ACHN (cell line): ENCODE results near the gene C11orf68.
A peak's percentile ranks its signal among the peaks of the same experiment; 100 is the strongest.

Experiments
- DNase-seq: peaks from one replicate; pipeline ENCODE4 v3.0.0-alpha.2; 2015
- in situ Hi-C: cut with HindIII; loops from 2 replicates; pipeline ENCODE4 v1.10.0; 2017; ENCODE audit warnings: low sequenced_read_pairs, low pct_ligation_motif_present, low pct_unique_long_range_greater_than_20kb

The C11orf68 gene

DNA sequence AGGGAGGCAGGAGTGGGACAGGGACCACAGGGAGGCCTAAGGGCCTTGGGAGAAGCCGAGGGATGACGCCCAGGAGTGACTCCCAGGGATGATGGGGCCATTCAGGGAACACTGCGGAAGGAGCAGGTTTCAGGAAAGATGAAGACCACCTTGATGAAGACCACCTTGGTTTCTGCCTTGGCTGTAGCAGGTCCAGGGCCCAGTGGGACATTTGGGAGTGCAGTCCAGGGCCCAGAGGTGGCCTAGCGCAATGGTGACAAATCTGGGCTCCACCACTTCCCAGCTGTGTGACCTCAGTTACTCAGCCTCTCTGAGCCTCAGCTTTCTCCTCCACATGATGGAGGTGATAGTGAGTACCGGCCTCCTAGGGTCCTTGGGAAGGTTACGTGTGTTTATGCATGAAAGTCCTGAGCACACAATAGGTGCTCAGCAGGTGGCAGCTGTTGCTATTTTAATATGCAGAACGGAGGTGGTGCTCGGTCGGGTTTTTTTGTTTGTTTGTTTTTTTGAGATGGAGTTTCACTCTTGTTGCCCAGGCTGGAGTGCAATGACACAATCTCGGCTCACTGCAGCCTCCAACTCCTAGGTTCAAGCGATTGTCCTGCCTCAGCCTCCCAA lies 27.2 kb upstream of the C11orf68 start:
- in situ Hi-C loops, result no loop called here
- no peak for DNase-seq

DNA sequence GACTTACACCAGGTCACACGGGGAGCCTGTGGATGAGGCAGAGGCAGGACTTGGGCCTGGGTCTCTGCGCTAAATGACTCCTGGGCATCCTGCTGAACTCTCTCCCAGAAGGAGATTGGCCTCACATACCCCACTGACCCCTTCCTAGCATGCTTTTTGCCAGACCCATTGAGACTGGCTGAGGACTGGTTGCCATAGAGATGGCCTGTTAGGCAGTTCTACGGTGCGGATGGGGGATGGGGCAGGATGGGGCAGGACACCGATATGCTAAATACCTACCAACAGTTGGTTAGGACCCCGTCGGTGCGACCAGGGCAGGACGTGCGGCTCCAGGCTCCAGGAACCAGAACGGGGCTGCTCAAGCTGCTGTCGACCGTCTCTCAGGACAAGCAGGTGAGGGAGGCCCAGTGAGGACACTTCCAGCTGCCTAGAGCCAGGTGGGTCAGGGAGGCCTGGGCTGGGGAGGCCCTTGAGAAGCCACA lies 26.6 kb upstream of the C11orf68 start, which contains the start of gene TSGA10IP:
Gene TSGA10IP (plus strand): TSS at position 51 of the 482 bp plus-strand sequence. CDS start 196 bp downstream, at position 247.
- in situ Hi-C loops, result no loop called here
- DNase-seq, result no peak

DNA sequence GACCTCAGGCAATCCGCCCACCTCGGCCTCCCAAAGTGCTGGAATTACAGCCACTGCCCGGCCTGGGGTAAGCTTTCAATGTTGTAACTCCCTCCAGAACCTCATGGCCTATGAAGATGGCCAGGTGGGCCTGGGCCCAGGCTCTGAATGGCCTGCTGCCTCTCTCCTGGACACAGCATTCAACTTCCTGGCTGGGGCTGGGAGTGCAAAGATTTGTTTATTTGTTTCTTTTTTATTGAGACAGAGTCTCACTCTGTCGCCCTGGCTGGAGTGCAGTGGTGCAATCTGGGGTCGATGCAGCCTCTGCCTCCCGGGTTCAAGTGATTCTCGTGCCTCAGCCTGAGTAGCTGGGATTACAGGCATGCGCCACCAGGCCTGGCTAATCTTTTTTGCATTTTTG lies 25.9 kb upstream of the C11orf68 start:
- in situ Hi-C loops, result no loop called here
- no peak for DNase-seq

DNA sequence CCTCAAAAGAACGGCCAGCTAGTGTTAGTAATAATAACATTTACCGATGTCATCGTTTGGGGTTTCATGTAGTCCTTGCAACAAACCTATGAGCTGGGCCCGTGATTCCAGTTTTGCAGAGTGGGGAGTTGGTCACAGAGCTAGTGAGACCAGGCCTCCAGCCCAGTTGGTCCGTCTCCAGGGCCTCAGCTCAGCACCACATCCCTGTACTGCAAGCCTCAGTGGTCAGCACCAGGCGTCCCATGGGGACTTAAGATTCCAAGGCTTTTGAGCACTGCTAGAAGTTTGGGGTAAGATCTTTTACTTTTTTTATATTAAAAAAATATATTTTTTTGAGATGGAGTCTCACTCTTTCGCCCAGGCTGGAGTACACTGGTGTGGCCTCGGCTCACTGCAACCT lies 25.3 kb upstream of the C11orf68 start:
- in situ Hi-C loops, result no loop called here
- no peak for DNase-seq

DNA sequence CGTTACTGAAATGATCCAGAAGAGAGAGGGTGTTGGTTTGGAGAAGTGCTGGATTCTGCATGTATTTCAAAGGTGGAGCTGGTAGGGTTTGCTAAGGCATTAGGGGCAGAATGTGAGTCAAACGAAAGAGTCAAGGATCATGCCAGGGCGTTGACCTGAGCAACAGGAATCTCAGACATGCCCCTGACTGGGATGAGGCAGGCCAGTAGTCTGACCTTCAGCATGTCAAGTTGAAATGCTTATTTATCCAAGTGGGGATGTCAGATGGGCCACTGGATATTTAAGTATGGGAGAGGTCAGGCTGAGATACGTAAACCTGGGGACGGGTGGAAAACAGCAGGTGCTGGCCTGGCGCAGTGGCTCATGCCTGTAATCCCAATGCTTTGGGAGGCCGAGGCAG lies 23.7 kb upstream of the C11orf68 start:
- in situ Hi-C loops, result no loop called here
- DNase-seq, result no peak

DNA sequence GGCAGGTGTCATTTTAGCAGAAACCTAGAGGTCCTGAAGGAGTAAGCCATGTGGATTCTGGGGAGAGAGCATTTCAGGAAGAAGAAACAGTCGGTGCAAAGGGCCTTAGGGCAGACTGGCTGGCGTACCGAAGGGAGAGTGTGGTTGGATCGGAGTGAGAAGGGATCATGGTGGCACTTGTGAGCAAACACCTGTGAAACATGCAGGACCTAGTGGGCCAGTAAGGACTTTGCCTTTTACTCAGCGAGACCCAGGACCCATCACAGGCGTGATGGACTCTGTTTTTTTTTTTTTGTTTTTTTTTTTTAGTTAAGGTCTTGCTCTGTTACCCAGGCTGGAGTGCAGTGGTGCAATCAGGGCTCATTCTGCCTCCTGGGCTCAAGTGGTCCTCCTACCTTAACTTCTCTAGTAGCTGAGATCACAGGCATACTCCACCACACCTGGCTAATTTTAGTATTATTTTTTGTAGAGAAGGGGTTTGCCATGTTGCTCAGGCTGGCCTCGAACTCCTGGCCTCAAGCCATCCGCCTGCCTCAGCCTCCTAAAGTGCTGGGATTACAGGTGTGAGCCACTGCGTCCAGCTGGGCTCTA lies 23.0 kb upstream of the C11orf68 start:
- in situ Hi-C loops, result no loop called here
- no peak for DNase-seq

DNA sequence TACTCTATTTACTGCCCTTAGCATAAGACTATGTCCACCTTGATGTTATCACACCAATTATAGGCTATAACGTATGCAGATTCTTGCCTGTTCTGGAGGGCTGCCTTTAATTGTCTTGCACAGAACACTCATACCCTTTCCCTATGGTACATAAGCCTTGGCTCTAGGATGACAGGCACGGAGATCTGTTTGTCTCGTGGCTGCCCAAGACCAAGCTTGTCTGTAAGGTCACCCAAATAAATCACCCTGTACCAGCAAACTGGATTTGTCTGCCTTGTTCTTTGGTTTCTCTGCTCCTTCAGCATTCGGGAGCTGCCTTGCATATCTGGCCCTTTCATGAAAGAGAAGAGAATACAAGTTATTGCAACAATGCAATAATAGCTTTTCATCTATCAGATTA lies 18.9 kb upstream of the C11orf68 start:
- in situ Hi-C loops, result no loop called here
- DNase-seq, result no peak

DNA sequence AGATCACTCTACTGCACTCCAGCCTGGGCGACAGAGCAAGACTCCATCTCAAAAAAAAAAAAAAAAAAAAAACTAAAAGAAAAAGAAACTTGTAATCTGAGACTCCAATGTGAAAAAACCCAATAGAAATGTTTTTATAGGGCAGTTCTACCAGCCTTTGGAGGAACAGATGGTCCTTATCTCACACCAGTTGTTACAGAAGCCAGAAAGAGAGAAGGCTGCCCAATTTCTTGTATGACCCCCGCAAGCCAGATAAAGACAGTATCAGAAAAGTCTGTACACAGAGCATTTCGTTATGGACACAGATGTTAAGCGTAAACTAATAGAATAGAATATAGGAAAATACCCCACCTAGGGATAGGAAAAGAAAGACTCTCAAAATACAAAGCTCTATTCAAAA lies 15.2 kb upstream of the C11orf68 start:
- in situ Hi-C loops, result no loop called here
- no peak for DNase-seq

DNA sequence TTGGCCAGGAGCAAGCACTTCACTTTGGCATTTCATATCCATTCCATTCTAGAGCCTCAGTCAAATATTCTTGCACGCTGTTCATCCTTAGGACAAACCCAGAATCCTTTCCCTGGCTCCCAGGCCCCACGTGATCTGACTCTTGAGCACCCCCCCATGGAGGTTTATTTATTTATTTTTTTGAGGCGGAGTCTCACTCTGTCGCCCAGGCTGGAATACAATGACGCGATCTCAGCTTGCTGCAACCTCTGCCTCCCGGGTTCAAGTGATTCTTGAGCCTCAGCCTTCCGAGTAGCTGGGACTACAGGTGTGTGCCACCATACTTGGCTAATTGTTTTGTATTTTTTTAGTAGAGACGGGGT lies 13.7 kb upstream of the C11orf68 start:
- DNase-seq, result no peak
- in situ Hi-C loops, result no loop called here

DNA sequence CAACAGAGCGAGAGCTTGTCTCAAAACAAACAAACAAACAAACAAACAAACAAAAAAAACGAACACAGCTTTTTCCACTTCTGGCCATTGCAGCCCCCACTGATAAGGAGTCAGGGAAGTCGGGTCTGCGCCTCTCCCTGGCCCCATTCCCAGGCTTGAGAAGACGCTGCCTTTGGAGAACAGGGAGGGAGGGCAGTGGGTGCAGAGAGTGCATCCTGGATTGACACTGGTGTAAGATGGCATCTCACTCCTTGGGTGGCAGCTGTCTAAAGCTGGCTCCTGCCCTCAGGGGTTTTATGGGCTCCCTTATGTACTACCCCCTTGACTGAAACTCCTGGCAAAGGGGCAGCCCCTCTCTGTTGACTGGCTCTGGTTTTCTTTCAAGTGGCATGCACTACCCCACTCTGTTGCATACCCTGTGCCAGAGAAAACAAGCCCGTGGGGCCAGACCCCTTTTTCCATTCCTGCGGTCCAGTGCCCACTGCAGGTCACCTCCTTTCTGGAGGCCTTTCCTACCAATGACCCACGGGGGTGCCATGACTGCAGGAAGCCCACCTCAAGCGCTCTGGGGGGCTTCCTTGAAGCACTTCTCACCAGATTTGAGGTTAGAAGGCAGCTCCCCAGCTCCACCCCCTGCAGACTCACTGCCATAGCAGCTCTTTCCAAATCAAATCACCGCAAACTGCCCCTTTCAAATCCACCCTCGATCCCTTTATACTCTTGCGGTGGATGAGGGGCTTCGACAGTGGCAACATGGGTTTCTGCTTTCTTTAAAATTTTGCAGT lies 13.1 kb upstream of the C11orf68 start:
- DNase-seq, result no peak
- in situ Hi-C loops, result no loop called here

DNA sequence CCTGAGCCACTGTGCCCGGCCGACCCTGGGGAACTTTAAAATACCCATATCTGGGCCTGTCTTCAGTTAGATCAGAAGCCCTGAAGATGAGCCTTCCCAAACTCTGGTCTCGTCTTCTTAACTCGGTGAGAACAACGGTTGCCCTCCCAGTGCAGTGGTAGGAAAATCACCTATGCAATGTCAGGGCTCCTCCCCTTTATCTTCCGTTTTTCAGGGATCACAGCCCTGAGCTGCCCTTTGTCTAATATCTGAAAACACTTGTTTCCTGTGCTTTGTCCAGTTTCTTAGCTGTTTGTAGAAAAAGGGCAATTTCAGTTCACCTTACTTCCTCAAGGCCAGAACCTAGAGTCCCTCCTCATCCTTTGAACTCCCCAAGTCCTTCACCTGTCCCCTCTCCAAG lies 9.8 kb upstream of the C11orf68 start:
- in situ Hi-C loops, result no loop called here
- no peak for DNase-seq

DNA sequence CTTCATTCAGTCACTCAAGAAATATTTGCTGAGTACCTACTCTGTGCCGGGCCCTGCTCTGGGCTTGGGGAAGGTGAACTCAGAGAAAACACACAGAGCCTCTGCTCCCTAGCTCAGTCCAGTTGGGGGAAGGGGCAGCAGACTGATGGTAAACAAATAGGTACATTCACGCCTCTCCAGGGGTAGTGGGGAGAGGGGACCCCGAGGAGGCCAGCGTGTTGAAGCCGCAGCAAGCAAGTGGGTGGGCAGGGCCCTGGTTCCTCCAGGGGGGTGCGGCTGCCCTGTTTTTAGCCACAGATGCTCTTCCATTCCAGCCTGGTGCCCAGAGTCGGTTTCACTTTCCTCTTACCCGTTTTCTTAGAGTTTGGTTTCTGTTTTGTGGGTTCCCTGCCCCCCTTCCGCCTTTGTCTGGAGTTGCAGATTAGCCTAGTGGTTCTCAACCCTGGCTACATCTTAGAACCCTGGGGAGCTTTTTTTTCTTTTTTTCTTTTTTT lies 9.1 kb upstream of the C11orf68 start:
- no peak for DNase-seq
- in situ Hi-C loops, result no loop called here

DNA sequence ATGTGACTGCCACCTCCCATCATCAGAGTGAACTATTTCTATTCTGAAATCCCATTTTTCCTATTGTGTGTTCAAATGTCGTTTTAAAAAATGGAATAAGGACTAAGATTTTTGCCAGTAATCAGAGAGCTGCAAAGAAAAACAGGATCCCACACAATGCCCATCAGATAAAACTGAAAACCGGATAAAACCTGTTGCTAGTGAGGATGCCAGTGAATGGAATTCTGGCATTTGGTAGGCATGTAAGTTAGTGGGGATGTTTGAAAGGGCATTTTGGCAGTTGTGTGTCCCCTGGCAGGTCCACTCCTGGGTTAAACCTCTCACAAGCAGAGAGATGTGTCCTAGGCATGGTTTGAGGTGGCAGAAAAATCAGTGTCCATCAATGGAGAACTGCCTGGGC lies 6.5 kb upstream of the C11orf68 start:
- DNase-seq, result no peak
- in situ Hi-C loops, result no loop called here

DNA sequence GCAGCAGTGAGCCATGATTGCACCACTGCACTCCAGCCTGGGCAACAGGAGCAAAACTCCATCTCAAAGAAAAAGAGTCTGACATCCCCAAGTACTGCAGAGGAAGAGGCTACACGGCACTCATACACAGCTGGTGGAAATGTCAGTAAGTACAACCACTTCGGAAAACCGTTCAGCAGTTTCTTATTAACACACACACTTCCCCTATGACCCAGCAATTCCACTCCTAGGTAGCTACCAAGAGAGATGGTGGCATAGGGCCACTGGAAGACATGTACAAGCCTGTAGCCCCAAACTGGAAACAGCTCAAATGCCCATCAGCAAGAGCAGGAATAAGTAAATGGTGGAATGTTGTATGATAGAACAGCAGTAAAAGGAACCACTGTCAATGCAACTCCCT lies 3.7 kb upstream of the C11orf68 start:
- in situ Hi-C loops, result no loop called here
- no peak for DNase-seq

DNA sequence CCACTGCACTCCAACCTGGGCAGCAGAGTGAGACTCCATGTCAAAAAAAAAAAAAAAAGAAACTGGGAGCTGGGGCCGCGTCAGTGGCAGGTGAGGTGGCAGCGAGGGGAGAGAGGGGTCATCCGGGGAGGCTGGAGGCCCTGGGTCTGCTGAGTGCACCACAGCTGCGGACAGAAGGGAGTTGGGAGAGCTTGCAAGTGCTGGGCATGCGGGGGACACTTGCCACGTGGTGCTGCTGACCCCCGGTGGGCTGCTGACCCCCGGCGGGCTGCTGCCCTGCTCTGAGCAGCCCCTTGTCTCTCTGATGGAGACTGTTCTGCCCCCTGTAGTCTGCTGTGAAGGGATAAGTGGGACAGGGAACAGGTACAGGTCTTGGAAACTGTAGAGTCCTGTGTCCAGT lies 3.0 kb upstream of the C11orf68 start:
- no peak for DNase-seq
- in situ Hi-C loops, result no loop called here

DNA sequence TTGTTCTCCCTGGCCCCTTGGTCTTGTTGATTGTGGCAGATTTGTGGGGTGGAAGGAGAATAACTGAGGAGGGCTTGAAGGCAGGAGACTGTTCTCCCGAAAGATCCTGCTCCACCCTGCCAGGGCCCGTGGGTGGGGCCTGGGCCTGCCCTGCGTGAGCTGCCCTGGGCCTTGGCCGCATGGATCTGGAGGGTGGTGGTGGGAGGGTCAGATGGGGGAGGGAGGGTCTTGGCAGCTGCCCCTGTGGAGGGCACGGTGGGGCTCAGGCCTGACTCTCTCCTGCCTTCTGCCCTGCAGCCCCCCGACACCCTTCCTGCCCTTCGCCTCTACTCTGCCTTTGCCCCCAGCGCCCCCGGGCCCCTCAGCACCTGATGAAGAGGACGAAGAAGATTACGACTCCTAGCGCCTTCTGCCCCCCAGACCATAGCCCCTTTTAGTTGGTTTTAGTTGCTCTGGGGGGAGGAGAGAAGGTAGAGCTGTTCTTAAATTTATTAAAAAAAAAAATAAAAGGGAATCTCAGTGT lies 2.2 kb upstream of the C11orf68 start:
- in situ Hi-C loops, result no loop called here
- no peak for DNase-seq

DNA sequence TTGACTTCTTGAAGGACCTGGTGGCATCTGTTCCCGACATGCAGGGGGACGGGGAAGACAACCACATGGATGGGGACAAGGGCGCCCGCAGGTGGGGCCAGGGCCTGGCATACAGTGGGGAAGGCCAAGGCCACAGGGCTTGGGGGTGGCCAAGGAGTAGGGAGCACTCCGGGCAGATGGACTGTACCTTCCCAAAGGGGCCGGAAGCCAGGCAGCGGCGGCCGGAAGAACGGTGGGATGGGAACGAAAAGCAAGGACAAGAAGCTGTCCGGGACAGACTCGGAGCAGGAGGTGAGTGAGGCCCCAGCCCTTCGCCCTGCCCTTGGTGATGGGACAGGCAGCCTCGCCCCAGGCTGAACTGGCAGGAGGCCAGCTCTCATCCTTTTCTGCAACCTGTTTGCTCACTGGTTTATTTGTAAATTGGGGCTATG lies 1.5 kb upstream of the C11orf68 start:
- no peak for DNase-seq
- in situ Hi-C loops, result no loop called here

DNA sequence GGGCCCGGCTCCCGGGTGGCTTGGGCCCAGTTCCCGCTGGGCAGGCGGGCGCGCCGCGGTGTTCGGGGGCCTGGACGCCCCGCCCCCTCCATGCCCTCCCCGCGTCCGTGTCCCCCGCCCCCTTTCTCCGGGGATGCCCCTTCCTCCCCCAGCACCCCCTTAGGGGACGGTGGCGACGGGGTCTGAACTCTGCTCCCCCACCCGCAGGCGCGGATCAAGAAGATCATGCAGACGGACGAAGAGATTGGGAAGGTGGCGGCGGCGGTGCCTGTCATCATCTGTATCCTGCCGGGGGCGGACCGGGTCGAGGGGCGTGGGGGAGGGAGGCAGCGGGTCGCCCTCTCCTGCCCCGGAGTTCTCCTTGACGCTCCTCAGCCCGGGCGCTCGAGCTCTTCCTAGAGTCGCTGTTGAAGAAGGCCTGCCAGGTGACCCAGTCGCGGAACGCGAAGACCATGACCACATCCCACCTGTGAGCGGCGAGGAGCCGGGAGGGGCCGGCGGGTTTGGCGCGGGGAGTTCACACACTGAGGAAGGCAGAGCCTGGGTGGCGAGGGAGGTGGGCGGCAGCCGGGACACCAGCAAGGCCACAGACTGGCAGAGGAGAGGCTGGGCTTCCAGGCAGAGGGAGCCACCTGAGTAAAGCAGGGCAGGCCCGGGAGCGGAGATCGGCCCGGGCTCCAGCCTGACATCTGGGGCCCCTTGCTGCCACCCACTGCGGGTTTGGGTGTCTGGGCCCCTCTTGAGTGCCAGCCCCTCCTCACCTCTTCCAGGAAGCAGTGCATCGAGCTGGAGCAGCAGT lies 910 bp upstream of the C11orf68 start:
- peak; percentile 9 for DNase-seq
- in situ Hi-C loops, result no loop called here

DNA sequence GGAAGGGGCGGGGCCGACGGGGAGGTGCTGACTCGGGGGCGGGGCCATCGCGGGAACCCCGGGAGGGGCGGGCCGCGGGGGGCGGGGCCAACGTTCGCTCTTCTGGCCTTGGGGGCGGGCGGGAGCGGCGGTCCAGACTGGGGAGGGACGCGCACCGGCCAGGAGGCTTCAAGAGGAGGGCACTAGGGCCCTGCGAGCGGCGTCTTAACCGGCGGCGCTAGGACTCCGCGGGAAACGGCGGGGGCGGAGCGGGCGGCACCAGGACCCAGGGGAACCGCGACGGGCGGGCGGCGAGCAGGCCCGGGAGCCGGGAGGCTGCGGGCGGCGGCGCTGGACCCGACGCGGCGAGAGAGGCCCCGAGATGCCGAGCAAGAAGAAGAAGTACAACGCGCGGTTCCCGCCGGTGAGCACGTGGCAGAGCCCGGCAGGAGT lies 295 bp upstream of the C11orf68 start, which contains the start of gene DRAP1:
Gene DRAP1 (plus strand): TSS at position 286 of the 432 bp plus-strand sequence. CDS start 76 bp downstream, at position 362.
- in situ Hi-C loops, result no loop called here

More for the DNA sequence above, 295 bp upstream of the C11orf68 start, which contains the start of gene DRAP1:
- DNase-seq, result peak; percentile 94
